Skin of body (tissue), 2 donors: ENCODE results near the gene DNAAF1. TPM values are rescaled to one million over a fixed set of nuclear protein-coding genes. Genes with fewer than 3 reads are reported as not detected.
"Not testable (repeated sequence)": the region's sequence is repeated elsewhere in the genome, so short reads cannot be mapped to it uniquely, and the experiment has no call there.

ENCODE experiments used
- DNase-seq: peaks from one replicate; lab custom pipeline; 2025; lab: John Stamatoyannopoulos, UW
- total RNA-seq: library from RNA; depleted of rRNA; stranded (reverse); fragments of >200 nt; gene quantifications from one replicate; pipeline ENCODE4 v1.2.3, GENCODE V29; 2014

The DNAAF1 gene
- total RNA-seq = not detected

GRCh38 chr16:84144859-84145639 lies at the start of gene DNAAF1, which contains the start of gene HSDL1:
DNAAF1 (plus strand) TSS chr16:84145308; CDS start chr16:84145441, 133 bp downstream.
HSDL1 (minus strand) TSS chr16:84145177; CDS start chr16:84131321, 13,856 bp downstream.
- DNase-seq = peak; percentile 83

DNA sequence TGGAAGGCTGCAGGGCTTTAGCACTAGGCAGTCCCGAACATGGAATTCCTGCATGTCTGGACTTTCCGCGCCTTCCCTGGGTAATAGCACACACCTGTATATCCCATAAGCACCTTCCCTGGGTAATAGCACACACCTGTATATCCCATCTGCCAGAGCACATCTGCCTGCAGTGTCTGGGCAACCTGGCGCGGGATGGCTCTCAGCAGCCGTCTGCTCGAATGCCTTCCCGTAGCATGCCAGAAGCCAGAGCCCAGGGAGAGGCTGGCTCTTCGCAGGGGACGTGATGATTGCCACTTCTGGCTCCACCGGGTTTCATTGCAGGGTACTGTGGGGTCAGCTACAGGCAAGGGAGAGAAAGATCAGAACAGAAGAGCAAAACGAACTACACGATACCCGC lies 49.6 kb upstream of the DNAAF1 start:
- no peak for DNase-seq

DNA sequence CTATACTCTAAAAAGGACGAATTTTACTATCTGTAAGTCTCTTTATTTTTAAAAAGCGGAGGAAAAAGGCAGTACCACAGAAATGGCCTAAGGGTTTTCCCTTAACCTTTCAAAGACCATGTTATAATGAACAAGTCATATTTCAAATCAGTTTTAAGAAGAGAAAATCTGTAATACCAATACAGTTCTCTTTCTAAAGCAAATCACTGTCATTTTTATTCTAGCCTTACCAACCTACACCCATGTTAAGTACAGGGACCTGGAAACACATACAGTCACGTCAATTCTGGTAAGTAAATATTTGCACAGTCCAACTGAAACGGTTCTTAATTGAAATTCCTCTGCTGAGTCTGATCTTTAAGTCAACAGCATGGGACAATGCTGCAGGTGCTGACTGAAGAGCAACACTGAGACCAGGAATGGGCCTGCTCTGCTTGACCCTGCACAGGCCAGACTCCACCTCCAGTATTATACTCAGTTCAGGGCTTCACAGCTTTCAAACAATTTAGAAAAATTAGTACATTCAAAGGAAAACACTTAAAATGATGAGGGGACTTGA lies 48.6 kb upstream of the DNAAF1 start:
- DNase-seq = no peak

DNA sequence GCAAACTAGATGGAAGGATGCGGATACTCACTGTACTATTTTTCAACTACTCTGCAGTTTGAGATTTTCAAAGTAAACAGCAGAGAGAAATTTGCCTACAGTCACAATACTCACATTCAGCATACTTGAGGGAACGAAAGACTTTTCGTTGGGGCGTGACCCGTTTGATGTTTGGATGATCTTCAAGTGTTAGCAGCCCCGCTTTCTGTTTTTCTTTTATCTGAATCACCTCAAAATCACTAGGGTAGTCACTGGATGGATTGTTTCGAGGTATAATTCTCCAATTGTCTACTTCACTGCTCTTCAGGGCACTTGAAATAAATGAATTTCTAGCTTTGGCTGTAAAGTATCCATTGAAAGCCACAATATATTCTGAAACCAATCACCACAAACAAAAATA lies 46.2 kb upstream of the DNAAF1 start:
- DNase-seq = no peak

- no peak for DNase-seq
Measured at GRCh38 chr16:84103678-84104077, 41.4 kb upstream of the DNAAF1 start.

GRCh38 chr16:84104231-84104630 lies 40.9 kb upstream of the DNAAF1 start:
- no peak for DNase-seq

DNA sequence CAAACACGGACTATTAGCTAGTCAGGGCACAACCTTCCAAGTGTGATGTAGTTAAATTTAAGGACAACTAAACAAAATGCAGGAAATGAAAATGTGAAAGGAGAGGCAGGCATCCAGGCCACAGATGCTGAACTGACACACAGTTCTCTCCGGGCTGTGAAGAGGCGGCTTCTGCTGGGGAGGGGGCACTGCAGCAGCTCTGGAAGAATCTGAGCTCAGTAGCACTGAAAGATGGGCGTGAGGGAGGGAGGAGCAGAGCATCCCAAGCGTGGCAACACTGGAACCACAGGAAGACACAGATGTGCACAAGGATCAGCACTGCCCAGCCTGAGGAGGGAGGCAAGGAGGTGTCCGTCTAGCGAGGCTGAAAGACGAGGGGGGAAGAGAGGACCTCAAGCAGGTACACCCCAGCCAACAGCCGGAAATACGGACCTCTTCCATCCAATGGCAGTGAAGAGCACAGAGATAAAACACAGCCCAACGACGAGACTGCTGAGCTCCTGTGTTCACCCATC lies 39.8 kb upstream of the DNAAF1 start:
- DNase-seq = no peak

GRCh38 chr16:84105948-84106740 lies 39.0 kb upstream of the DNAAF1 start:
- no peak for DNase-seq

GRCh38 chr16:84107921-84108320 lies 37.2 kb upstream of the DNAAF1 start:
- DNase-seq = no peak

DNA sequence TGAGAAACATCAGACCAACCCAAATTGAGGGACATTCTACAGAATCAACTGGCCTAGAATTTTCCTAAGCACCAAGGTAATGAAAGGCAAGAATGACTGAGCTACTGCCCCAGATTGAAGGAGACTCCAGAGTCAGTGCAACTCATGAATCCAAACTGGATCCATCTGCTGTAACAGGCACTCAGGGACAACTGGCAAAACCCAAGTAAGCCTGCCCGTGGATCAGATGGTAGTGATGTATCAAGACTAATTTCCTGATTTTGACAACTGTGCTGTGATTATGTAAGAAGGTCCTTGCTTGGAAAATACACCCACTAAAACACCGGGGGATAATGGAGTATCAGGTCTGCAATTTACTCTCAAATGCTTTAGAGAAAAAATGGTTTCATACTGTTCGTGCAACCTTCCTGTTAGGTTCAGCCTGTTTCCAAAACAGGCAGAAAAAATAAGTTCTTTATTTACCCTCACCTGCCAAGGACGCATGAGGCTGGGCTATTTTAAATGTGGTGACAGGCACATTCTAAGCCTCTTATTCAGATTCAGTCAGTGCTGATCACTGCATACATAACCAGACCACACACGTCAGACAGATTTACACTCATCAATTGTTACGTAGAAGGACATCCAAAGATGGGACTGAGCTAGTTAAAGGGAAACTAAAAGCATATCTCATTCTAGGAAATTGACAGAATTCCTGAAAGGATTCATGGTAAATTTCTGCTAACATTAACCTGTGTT lies 35.3 kb upstream of the DNAAF1 start:
- no peak for DNase-seq

GRCh38 chr16:84110527-84110926 lies 34.6 kb upstream of the DNAAF1 start:
- no peak for DNase-seq

DNA sequence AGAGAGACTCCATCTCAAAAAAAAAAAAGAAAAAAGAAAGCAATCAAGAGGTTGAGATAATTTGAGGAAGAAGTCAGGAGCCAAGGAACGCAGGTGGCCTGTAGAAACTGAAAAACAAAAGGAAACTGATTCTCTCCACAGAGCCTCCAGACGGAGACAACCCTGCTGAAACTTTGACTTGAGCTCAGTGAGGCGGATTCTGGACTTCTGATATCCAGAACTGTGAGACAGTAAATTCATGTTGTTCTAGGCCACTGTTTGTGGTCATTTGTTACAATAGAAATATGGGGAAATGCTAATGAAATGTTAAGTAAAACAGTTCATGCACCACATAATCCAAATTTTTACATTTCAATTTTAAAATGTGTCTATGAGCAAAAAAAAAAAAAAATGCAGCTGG lies 33.6 kb upstream of the DNAAF1 start:
- DNase-seq = no peak

- DNase-seq = not testable (repeated sequence)
Measured at GRCh38 chr16:84111949-84112348, 33.2 kb upstream of the DNAAF1 start.

DNA sequence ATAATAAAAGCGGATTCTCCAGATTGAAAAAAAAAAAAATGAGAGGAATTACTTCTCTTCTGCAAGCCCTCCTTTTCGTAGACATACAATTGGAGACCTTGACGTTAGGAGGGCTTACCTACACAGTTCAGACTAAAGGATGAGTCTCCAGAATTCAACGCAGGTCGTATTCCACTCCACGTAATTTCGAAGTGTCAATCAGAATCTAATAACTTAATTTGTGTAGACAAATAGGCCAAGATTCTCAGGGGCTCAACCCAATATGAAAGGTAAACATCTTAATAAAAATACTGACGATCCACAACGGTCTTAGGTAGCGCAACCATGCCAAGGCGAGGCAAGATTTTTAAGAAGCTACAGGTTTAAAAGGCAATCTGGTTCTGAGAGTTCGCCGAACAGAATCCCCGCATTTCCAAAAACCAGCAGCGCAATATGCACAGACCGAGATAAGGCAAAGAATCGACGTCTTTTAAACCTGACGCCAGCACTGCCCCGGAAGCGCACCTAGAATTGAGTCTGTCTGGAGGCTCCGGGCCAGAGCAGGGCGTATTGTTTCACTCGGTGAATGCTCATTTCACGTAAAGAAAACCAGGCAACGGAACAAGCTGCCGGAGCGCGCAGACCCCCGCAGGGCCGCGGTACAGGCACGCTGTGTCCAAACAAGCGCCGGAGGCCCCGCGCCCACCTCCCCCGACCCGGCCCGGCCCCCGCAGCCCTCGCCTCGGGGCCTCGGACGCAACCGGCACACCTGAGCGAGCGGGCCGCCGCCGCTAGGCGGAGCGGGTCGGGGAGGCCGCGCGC lies 29.0 kb upstream of the DNAAF1 start:
- peak; percentile 39 for DNase-seq

DNA sequence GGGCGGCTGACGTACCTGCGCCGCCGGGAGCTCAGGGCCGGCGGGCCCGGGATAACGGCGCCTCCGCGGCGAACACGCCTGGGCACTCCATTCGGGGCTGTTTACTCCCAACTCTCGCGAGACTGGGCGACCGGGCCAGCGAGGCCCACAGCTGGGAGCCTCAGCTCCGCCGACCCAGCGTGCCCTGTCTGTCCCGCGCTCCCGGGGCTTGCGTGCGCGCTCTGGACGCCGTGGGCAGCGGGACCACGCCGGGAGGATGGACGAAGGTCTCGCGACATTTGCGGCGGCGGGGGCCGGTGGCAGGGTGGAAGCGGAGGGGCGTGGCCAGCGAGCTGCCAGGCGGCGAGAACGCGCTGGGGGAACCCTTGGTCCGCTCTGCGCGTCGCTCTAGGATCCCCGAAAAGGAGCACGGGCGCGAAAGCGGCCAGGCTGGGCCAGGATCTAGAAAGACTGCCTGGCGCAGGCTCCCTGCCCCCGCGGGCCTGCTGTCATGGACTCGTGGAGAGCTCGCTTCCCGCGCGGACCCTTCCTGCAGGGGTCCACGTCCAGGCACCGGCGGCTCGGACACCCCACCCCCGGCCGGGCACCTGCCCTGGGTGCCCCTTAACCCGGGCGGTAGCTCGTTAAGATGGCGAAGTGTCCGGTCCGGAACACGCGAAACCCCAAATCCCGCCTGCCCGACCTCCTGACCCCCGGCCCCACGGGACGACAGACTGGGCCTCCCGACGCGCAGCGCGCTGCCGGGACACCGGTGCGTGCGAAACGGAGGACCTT lies 28.2 kb upstream of the DNAAF1 start, which contains the start of gene MBTPS1:
Gene MBTPS1, minus strand, starts transcription at position 223 of the 774 bp plus-strand sequence. CDS start 15,159 bp downstream, outside the sequence.
- peak; percentile 96 for DNase-seq

DNA sequence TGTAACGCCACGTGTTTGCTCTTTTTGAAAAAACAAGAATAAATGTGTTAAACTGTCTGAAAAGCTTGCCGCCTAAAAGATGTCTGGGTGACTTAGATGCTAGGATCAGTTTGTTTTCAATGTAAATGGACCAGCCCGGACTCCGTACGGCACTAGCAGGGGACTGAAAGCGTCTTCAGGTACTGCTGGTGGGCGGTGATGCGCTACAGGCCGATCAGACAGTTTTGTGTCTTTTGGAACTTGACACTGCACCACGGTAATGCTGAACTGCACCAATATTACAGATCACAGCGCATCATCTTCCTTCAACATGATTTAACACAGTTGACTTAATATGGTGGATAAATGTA lies 27.6 kb upstream of the DNAAF1 start:
- peak; percentile 27 for DNase-seq

GRCh38 chr16:84118315-84118714 lies 26.8 kb upstream of the DNAAF1 start:
- not testable (repeated sequence) for DNase-seq

DNA sequence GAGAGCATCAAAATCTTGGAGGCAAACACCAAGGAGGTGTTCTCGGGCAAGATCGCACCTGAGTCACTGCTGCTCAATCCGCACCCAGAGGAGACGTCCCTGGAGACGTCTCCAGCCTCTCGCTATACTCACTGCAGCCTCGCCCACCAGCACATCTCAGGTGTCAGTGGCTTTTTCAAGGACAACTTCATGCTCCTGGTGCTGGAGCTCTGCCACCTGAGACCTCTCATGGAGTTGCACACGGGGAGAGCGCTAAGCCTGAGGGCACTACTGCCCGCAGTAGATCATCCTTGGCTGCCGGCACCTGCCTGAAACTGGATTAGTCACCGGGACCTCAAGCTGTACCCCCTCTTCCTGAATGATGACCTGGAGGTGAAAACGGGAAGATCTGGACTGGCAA lies 25.7 kb upstream of the DNAAF1 start:
- no peak for DNase-seq

DNA sequence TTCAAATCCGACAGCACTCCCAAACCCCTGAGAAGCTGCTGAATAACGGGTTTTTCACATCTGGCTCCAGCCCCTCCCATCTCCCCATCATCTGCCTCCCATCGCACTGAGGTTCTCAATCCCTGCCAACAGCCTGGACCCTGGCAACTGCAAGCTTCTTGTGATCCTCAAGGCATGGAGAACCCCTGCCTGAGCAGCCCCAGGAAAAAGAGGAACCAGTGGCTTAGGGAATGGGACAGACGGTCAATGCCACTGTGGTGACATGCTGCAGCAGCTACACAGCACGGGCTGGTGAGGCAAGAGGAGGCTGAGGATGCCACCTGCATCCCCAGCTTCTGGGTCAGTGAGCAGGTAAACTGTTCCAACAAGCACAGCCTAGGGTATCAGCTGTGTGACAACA lies 25.1 kb upstream of the DNAAF1 start:
- no peak for DNase-seq

- DNase-seq = no peak
Measured at GRCh38 chr16:84121007-84121406, 24.1 kb upstream of the DNAAF1 start.
